GM18867 (cell line): Measurements from ENCODE around the gene LCN12.

Source experiments
- ATAC-seq: cut with Tn5 transposase; IDR thresholded peaks from one replicate; pipeline ENCODE4 v1.9.1; 2021; ENCODE audit warnings: mild to moderate bottlenecking, moderate library complexity; ENCODE audit not compliant: unreplicated experiment

The LCN12 gene

GRCh38 chr9:136957461-136957860 lies 5.4 kb downstream of the LCN12 start:
- no peak for ATAC-seq

- ATAC-seq, result no peak
Measured at GRCh38 chr9:136957901-136958300, 5.8 kb downstream of the LCN12 start.

DNA sequence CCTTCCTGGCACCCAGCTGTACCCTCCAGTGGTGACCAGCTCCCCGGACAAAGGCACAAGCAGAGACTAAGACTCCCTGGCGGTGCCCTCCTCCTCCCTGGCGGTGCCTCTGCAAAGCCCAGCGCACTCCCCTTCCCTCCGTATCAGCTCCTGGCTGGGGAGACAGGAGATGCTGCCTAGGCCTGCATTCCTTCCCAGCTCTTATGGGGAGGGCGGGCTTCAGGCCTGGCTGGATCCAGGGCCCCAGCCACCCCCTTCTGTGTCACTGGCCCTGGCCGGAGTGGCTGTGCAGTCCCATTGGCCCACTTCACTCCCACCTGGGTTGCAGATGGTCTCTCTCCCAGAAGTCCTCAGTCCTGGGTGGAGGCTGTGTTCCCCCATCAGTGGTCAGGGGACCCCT lies 6.4 kb downstream of the LCN12 start:
- no peak for ATAC-seq

GRCh38 chr9:136958898-136959850 lies 7.1 kb downstream of the LCN12 start:
- no peak for ATAC-seq

GRCh38 chr9:136960212-136960937 lies 8.3 kb downstream of the LCN12 start:
- no peak for ATAC-seq

DNA sequence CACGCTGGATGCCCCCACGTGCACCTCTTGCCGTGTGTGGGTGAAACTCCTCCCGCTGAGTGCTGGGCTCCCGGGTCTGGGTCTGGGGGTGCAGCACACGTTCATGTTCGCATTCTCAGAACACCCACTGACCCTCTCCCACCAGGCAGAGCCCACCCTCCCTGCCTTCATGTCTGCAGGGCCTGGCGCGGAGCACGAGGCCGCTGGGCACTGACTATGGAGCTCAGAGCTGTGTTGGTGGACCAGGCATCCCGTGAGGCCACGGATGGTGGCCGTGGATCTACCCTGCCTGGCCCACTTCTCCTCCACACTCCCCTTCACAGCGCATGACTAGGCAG lies 8.8 kb downstream of the LCN12 start:
- ATAC-seq, result no peak

DNA sequence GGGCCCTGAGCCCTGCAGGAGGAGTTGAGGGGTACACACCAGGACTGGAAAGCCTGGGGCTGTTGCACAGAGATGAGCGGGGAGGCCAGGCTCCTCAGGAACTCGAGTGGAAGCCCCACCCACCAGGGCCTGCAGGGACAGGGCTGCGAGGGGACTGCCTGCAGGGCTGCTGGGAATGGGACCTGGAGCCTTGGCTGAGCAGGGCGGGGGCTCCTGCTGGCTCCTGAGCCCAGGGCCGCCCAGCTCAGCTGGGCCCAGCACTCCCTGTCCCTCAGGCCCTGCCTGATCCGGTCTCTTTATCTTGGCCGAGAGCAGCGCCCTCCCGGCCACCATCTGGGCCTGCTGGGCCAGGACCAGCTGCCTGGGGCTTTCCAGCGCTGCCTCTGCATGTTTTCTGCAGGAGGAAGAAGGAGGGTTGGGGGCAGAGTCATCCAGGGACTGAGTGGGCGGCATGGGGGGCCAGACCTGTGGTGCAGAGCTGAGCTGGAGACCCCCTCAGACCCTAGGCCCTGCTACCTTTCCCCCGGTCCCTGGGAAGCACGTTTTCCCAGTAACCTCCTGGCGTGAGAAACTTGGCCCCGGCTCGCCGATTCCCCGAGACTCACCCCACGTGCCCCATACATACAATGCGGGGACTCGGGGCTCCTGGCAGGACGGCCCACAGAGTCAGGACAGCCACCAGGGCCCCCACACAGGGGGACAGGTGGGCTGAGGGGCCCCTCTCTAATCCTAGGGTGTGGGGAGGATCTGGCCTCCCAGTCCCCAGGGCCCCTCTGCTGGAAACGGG lies 9.4 kb downstream of the LCN12 start:
- no peak for ATAC-seq

GRCh38 chr9:136962163-136962562 lies 10.1 kb downstream of the LCN12 start:
- ATAC-seq, result no peak

GRCh38 chr9:136962701-136963248 lies 10.7 kb downstream of the LCN12 start:
- no peak for ATAC-seq

GRCh38 chr9:136963341-136963740 lies 11.3 kb downstream of the LCN12 start:
- ATAC-seq, result no peak

DNA sequence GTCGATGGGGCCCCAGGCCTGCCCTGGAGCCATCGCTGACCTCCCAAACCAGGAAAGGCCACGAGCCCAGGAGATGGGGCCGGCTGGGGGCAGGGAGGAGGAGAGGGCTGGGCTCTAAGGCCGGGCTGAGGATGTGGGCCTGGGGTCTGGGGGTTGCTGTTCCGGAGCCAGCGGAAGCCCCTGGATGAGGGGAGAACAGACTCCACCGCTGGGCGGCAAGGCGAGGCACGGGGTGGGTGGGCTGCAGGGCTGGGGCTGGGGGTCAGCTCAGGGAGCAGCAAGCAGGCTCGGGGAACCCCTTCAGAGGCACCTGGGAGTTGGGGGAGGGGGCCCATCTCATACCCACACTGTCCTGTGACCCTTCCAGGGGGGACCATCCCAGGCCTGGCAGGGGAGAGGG lies 11.7 kb downstream of the LCN12 start:
- no peak for ATAC-seq

- no peak for ATAC-seq
Measured at GRCh38 chr9:136964171-136964689, 12.2 kb downstream of the LCN12 start.

GRCh38 chr9:136964833-136965422 lies 12.9 kb downstream of the LCN12 start:
- no peak for ATAC-seq

- ATAC-seq, result no peak
Measured at GRCh38 chr9:136965771-136966484, 13.9 kb downstream of the LCN12 start.

DNA sequence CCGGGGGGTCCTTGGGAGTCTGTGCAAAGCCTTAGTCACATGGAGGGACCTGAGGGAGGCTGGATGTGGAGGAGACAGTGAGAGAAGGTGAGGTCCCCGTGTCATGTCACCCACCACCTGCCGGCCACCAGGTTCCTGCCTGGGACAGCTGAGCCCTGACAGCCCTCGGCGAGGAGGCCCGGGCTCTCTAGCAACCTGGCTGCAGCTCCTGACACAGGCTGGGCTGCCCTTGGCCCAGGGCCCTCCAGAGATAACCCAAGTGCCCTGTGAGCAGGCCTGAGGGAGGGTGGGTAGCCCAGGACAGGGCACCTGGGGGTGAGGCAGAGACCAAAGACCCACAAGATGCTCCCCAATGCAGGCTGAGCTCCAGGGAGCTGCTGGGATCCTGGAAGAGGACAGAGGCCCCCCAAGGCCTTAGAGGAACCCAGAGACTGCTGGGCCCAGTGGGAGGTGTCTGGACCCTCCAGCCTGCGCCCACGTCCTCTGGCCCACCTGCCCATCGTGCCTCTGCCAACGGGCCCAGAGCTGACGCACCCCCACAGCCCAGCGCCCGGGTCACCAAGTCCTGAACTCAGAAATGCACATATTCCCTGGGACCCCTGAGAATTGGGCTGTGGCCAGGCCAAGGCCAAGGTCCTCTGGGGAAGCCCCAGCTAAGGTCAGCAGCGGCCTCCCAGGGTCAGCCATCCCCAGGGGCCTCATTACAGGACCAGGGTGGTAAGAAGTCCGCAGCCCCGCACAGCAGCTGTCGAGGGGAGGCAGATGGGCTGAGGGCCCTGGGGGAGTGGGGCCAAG lies 16.5 kb downstream of the LCN12 start:
- no peak for ATAC-seq

DNA sequence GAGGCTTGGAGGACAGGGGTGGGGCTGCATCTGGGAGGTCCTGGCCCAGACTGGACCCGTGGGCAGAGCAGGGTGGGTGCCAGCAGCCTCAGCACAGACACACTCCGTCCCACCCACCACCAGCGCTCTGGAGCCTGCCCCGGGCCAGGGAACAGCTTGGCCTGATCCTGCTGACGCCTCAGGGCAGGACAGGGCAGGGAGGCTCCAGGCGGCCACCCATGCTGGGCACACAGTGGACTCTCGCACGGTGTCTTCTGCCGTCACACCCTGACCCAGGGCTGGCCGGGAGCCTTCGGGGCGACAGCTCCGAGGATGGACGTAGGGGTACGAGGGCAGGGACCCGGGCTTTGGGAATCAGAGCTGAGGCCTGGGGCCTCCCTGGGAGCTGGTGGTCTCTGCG lies 17.1 kb downstream of the LCN12 start:
- ATAC-seq, result no peak

GRCh38 chr9:136969774-136970173 lies 17.7 kb downstream of the LCN12 start:
- no peak for ATAC-seq

DNA sequence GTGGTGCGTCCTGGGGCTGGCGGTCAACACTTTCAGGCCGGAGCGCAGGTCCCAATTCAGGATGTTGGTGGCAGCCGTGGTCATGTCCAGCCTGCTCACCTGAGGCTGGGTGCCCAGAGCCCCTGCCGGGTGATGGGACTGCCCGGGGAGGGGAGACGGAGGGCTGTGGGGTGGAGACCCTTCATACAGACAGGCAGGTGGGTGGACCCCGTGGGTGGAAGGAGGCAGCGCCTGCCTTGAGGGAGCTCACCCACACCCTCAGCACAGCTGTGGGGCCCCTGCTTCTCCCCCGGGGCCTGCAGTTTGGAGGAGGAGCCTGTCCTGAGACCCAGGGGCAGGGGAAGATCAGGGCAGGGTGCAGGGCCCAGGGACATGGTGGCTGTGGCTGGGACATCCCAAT lies 18.3 kb downstream of the LCN12 start:
- no peak for ATAC-seq

DNA sequence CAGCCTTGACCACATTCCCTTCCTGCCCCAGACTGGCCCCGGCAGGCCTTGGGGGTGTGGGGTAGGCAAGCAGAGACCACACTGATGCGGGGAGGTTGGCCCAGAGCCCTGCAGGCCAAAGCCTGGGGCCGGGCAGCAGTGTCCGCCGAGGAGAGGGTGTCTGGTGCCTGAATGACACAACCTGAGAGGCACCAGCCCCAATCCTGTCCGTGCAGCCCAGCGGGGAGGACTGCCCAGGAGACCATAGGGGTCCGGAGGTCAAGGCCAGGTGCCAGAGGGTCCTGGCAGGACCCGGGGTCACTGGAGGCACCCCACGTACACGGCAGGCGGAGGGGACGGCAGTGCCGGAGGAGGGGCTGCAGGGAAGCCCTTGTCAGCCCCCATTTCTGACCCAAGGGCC lies 19.7 kb downstream of the LCN12 start:
- no peak for ATAC-seq
